Body of pancreas (tissue), 4 donors: ENCODE measurements around the gene SS18L1.

ENCODE experiments used
- CTCF ChIP-seq, 7 experiments: fragments of 450-650 bp in 4 of 7; fragments of 200-600 bp in 3 of 7; sonication (generic) in 3 of 7; IDR thresholded peaks; one replicate each; pipeline ENCODE4 v1.5.1; 2016 to 2019; ENCODE audit warnings: antibody characterized with exemption in 7 of 7
- POLR2A ChIP-seq, 3 donors: fragments of 450-650 bp; IDR thresholded peaks; one replicate each; pipeline ENCODE4 v1.6.1; 2016; ENCODE audit warnings: antibody characterized with exemption in 3 of 3, mild to moderate bottlenecking in 2 of 3

DNA sequence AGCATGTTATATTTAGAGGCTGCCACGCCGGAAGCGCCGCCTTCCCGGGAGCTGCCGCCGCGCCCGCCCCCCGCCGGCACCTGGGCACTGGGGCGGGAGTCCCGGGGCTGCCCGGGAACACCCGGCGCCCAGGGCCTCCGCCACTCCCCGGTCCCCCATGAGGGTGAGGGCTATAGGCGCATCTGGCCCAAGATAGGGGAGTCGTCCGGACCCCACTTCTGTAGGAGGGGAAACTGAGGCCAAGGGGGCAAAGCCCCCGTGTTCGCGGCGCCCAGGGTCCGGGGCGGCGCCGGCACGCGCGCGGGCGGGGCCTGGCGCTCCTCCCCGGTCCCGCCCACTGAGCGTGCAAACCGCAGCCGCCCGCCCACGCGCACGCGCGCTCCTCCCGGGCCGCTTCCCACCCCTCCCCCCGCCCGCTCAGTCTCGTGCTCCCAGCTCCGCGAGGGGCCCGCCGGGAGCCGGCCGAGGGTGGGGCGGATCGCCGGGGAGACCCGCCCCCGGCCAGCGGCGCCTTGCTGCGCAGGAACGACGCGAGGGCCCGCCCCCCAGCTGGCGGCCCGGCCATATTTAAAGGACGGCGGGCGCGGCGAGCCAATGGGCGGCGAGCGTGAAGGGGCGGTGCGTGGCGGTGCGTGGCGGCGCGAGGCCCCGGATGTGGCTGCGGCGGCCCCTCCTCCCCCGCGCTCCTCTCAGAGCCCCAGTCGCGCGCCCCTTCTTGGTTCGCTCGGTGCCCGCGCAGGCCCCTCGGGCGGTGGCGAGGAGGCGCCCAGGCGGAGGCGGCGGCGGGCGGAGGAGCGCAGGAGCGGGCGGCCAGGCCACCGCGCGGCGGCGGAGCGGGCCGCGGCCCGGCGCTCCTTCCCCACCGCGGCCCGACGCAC is 21.6 kb upstream of the SS18L1 start, which contains the start of gene LSM14B:
- no peak for TF ChIP-seq CTCF (IDR thresholded peaks at IDR 0.05)
- peak in 2 of 3 donors; percentile 9 to 29 for TF ChIP-seq POLR2A (IDR thresholded peaks at IDR 0.05)
